OCI-LY7 (cell line): Measurements from ENCODE around the gene RSBN1L. TPM values are rescaled to one million over a fixed set of nuclear protein-coding genes. Genes with fewer than 3 reads are reported as not detected.

Source experiments
- BruUV-seq: library from RNA; stranded (reverse); fragments of 400-500 nt; replicated peaks from 2 replicates; lab custom pipeline; 2021; lab: Mats Ljungman, UMichigan
- CTCF ChIA-PET: fragments of 300-600 bp; sonication (Branson Sonifier 250); formaldehyde crosslinking; loops from one replicate; lab custom pipeline; 2022; ENCODE audit warnings: antibody characterized with exemption; ENCODE audit not compliant: unreplicated experiment; lab: Charles Lee
- POLR2A ChIA-PET: fragments of 300-600 bp; sonication (Branson Sonifier 250); formaldehyde crosslinking; loops from one replicate; lab custom pipeline; 2022; ENCODE audit warnings: antibody characterized with exemption; lab: Charles Lee
- DNase-seq: peaks from one replicate; pipeline ENCODE4 v3.0.0-alpha.2; 2015; ENCODE audit warnings: low spot score
- H2AFZ ChIP-seq: fragments of 200-600 bp; sonication (generic), shearing (Covaris generic); 2 replicates; pipeline ENCODE4 v1.6.1; 2014; ENCODE audit warnings: mild to moderate bottlenecking, antibody characterized with exemption, low read length, moderate library complexity
- H3K27ac ChIP-seq: fragments of 200-600 bp; sonication (generic); 2 replicates; pipeline ENCODE4 v1.5.1; 2014; ENCODE audit warnings: mixed run types, low read depth, mild to moderate bottlenecking, moderate library complexity, low read length, inconsistent platforms; ENCODE audit not compliant: poor library complexity, severe bottlenecking
- H3K36me3 ChIP-seq: fragments of 200-600 bp; sonication (generic); 2 replicates; pipeline ENCODE4 v1.6.1; 2014; ENCODE audit warnings: mild to moderate bottlenecking, antibody characterized with exemption, low read length, moderate library complexity, mixed read lengths; ENCODE audit not compliant: insufficient read depth
- H3K4me1 ChIP-seq: fragments of 200-600 bp; sonication (generic); 2 replicates; pipeline ENCODE4 v1.5.1; 2014; ENCODE audit warnings: mild to moderate bottlenecking, low read length; ENCODE audit not compliant: insufficient read depth, poor library complexity, severe bottlenecking
- H3K4me2 ChIP-seq: fragments of 200-600 bp; sonication (generic); 2 replicates; pipeline ENCODE4 v1.6.1; 2014; ENCODE audit warnings: mild to moderate bottlenecking, low read length
- H3K4me3 ChIP-seq: fragments of 200-600 bp; sonication (generic); 2 replicates; pipeline ENCODE4 v1.5.1; 2014; ENCODE audit warnings: mild to moderate bottlenecking, low read depth, low read length; ENCODE audit not compliant: poor library complexity, severe bottlenecking
- H3K79me2 ChIP-seq: fragments of 200-600 bp; sonication (generic); 2 replicates; pipeline ENCODE4 v1.6.1; 2016; ENCODE audit warnings: low read depth, mild to moderate bottlenecking, low read length, moderate library complexity, mixed read lengths; ENCODE audit not compliant: insufficient read depth
- H3K9me2 ChIP-seq: fragments of 200-600 bp; sonication (generic); 2 replicates; pipeline ENCODE4 v1.6.1; 2016; ENCODE audit warnings: mild to moderate bottlenecking, low read length, mixed read lengths; ENCODE audit not compliant: insufficient read depth
- H3K9me3 ChIP-seq: fragments of 200-600 bp; sonication (generic); 2 replicates; pipeline ENCODE4 v1.6.1; 2014; ENCODE audit warnings: mild to moderate bottlenecking, mixed run types, low read length, mixed read lengths
- H4K20me1 ChIP-seq: fragments of 200-600 bp; sonication (generic); 2 replicates; pipeline ENCODE4 v1.6.1; 2014; ENCODE audit warnings: mild to moderate bottlenecking, antibody characterized with exemption, low read length, moderate library complexity, mixed read lengths; ENCODE audit not compliant: insufficient read depth
- EZH2phosphoT487 ChIP-seq: fragments of 200-600 bp; sonication (generic); IDR thresholded peaks from 2 replicates; pipeline ENCODE4 v1.6.1; 2018; ENCODE audit warnings: low read depth, borderline replicate concordance, mild to moderate bottlenecking, mixed run types, antibody characterized with exemption, low read length, moderate library complexity, mixed read lengths
- intact Hi-C: fragments of 100-400 bp; cut with micrococcal nuclease; formaldehyde crosslinking; loops from one replicate; pipeline ENCODE4 v1.10.0; 2022; ENCODE audit not compliant: unreplicated experiment
- total RNA-seq, 2 experiments: library from RNA; depleted of rRNA in 1 of 2; stranded (reverse); fragments of >200 nt in 1 of 2; shearing (Covaris generic) in 1 of 2; gene quantifications; 2 replicates each; pipeline ENCODE4 v1.2.3, GENCODE V29; 2014 to 2022
- TF ChIP-seq, protein P1 (sequence below): fragments of 200-600 bp; sonication (generic); conservative IDR thresholded peaks from 2 replicates; pipeline ENCODE4 v1.5.1; 2014; ENCODE audit warnings: mild to moderate bottlenecking, antibody characterized with exemption, low read length, moderate library complexity, mixed read lengths

RSBN1L gene
- total RNA-seq, 2 experiments from 2014 or later, result 23.3 to 30.4 TPM

GRCh38 chr7:77661816-77662215, 34.4 kb upstream of the RSBN1L start:
- Histone ChIP-seq H3K9me2 (no peaks in the 10 kb centered on the region), H3K9me3 (no peaks in the 10 kb centered on the region), H3K27ac (no peak overlapping the region), H3K4me1 (no peaks in the 10 kb centered on the region), H4K20me1 (no peaks in the 10 kb centered on the region), H3K79me2 (no peaks in the 10 kb centered on the region), H3K4me2 (no peak overlapping the region), H3K36me3 (no peaks in the 10 kb centered on the region), H2AFZ (no peak overlapping the region), H3K4me3 (no peak overlapping the region)
- ChIA-PET CTCF (no interaction called here), POLR2A (interaction anchor here (1.3 kb wide), 1 partner anchor 10 kb away, joined by 8 read pairs; no protein-coding TSS in a partner anchor)
- no TSS peak for BruUV-seq
- TF ChIP-seq EZH2phosphoT487, result no peak
- TF ChIP-seq, protein P1, sequence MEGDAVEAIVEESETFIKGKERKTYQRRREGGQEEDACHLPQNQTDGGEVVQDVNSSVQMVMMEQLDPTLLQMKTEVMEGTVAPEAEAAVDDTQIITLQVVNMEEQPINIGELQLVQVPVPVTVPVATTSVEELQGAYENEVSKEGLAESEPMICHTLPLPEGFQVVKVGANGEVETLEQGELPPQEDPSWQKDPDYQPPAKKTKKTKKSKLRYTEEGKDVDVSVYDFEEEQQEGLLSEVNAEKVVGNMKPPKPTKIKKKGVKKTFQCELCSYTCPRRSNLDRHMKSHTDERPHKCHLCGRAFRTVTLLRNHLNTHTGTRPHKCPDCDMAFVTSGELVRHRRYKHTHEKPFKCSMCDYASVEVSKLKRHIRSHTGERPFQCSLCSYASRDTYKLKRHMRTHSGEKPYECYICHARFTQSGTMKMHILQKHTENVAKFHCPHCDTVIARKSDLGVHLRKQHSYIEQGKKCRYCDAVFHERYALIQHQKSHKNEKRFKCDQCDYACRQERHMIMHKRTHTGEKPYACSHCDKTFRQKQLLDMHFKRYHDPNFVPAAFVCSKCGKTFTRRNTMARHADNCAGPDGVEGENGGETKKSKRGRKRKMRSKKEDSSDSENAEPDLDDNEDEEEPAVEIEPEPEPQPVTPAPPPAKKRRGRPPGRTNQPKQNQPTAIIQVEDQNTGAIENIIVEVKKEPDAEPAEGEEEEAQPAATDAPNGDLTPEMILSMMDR, result no peak
- no peak for DNase-seq
- intact Hi-C loops, result no loop called here

- intact Hi-C loops, result no loop called here
- TF ChIP-seq EZH2phosphoT487, result no peak
- TF ChIP-seq, protein P1, result no peak
- no peaks in the 10 kb centered on the region for H3K9me2 ChIP-seq
- no peaks in the 10 kb centered on the region for H3K4me1 ChIP-seq
- DNase-seq, result no peak
- ChIA-PET POLR2A (no interaction called here), CTCF (no interaction called here)
- BruUV-seq, result no TSS peak
- H3K9me3 ChIP-seq, result no peaks in the 10 kb centered on the region
- no peaks in the 10 kb centered on the region for H3K79me2 ChIP-seq
- H3K4me2 ChIP-seq, result no peak overlapping the region
- H3K27ac ChIP-seq, result no peak overlapping the region
- H2AFZ ChIP-seq, result no peak overlapping the region
- no peaks in the 10 kb centered on the region for H4K20me1 ChIP-seq
- no peak overlapping the region for H3K4me3 ChIP-seq
- H3K36me3 ChIP-seq, result no peaks in the 10 kb centered on the region
Measured at GRCh38 chr7:77662869-77663268, 33.4 kb upstream of the RSBN1L start.

- no peaks in the 10 kb centered on the region for H3K4me1 ChIP-seq
- H2AFZ ChIP-seq, result no peak overlapping the region
- H3K4me3 ChIP-seq, result no peak overlapping the region
- H3K27ac ChIP-seq, result no peak overlapping the region
- H3K36me3 ChIP-seq, result no peaks in the 10 kb centered on the region
- ChIA-PET POLR2A (interaction anchor here (0.6 kb wide), 2 partner anchors 115 to 336 kb away, joined by 3 to 4 read pairs; no protein-coding TSS in a partner anchor), CTCF (no interaction called here)
- H3K9me2 ChIP-seq, result no peaks in the 10 kb centered on the region
- no peaks in the 10 kb centered on the region for H3K9me3 ChIP-seq
- no TSS peak for BruUV-seq
- intact Hi-C loops, result no loop called here
- DNase-seq, result no peak
- TF ChIP-seq, protein P1, result no peak
- no peak for TF ChIP-seq EZH2phosphoT487
- no peaks in the 10 kb centered on the region for H3K79me2 ChIP-seq
- no peaks in the 10 kb centered on the region for H4K20me1 ChIP-seq
- no peak overlapping the region for H3K4me2 ChIP-seq
Measured at GRCh38 chr7:77664715-77665114, 31.5 kb upstream of the RSBN1L start.
